Activated CD8-positive, alpha-beta T cell treated with anti-CD3 and anti-CD28 coated beads for 36 hours (primary cell): ENCODE data around the gene NAXD. TPM values are rescaled to one million over a fixed set of nuclear protein-coding genes. Genes with fewer than 3 reads are reported as not detected.
A peak's percentile ranks its signal among the peaks of the same experiment; 100 is the strongest.

Experiments used
- ATAC-seq: fragments of 200-7000 bp; cut with Tn5 transposase; one replicate; pipeline ENCODE4 v1.10.0; 2021; ENCODE audit warnings: mild to moderate bottlenecking, moderate library complexity
- CTCF ChIA-PET: fragments of 350-600 bp; sonication (Branson Sonifier 250); formaldehyde crosslinking; loops from one replicate; lab custom pipeline; 2021; ENCODE audit warnings: antibody characterized with exemption; lab: Charles Lee
- POLR2A ChIA-PET: fragments of 350-600 bp; sonication (Branson Sonifier 250); formaldehyde crosslinking; loops from one replicate; lab custom pipeline; 2021; ENCODE audit warnings: antibody characterized with exemption; lab: Charles Lee
- DNase-seq: peaks from one replicate; pipeline ENCODE4 v3.0.0-alpha.2; 2020
- H3K27ac Mint-ChIP-seq: one replicate; pipeline ENCODE4 v1.8.0; 2021; ENCODE audit warnings: mild to moderate bottlenecking, mixed read lengths
- H3K27me3 Mint-ChIP-seq: one replicate; pipeline ENCODE4 v1.8.0; 2021; ENCODE audit warnings: mixed read lengths
- H3K36me3 Mint-ChIP-seq: one replicate; pipeline ENCODE4 v1.8.0; 2021; ENCODE audit warnings: low read depth, mixed read lengths
- H3K4me1 Mint-ChIP-seq: one replicate; pipeline ENCODE4 v1.8.0; 2021; ENCODE audit warnings: low read depth, mixed read lengths
- H3K4me3 Mint-ChIP-seq: one replicate; pipeline ENCODE4 v1.8.0; 2021; ENCODE audit warnings: mild to moderate bottlenecking, moderate library complexity, mixed read lengths
- H3K9me3 Mint-ChIP-seq: one replicate; pipeline ENCODE4 v1.8.0; 2021; ENCODE audit warnings: mixed read lengths
- intact Hi-C: fragments of 100-400 bp; cut with micrococcal nuclease; formaldehyde crosslinking; loops from one replicate; pipeline ENCODE4 v1.10.0; 2022
- total RNA-seq, 2 experiments: library from RNA; stranded (reverse); gene quantifications; one replicate each; pipeline ENCODE4 v1.2.3, GENCODE V29; 2021
- TF ChIP-seq, protein P1 (sequence below): fragments of 200-600 bp; IDR thresholded peaks from one replicate; pipeline ENCODE4 v1.8.0; 2022; ENCODE audit warnings: antibody characterized with exemption, mild to moderate bottlenecking

Gene NAXD
- total RNA-seq, 2 experiments from 2014 or later = 22.7 to 24.8 TPM

DNA sequence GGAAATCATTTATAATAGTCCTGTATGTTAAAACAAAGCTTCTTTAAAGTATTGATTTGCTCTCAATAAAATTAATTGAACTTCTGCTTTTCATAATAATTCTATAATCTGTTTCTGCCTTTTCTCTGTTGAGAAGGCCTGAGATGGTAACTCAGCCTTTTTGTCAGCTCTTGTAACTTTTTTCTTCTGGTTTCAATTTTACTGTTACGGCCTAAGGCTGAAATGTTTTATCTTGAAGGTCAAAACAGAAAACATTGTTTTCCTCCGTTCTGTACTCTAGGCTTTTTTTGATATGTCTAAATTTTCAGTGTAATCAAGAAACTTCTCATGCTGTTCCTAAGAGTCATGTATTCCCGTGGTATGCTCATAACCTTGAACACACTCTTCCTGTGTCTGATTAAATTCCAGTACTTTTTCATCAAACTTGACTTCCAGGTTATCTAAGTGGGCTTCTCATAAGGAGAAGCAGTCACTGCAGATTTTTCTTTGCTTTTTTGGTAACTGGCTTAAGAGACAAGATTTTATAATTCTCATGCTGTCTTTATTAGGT is 7.6 kb upstream of the NAXD start:
- TF ChIP-seq, protein P1, sequence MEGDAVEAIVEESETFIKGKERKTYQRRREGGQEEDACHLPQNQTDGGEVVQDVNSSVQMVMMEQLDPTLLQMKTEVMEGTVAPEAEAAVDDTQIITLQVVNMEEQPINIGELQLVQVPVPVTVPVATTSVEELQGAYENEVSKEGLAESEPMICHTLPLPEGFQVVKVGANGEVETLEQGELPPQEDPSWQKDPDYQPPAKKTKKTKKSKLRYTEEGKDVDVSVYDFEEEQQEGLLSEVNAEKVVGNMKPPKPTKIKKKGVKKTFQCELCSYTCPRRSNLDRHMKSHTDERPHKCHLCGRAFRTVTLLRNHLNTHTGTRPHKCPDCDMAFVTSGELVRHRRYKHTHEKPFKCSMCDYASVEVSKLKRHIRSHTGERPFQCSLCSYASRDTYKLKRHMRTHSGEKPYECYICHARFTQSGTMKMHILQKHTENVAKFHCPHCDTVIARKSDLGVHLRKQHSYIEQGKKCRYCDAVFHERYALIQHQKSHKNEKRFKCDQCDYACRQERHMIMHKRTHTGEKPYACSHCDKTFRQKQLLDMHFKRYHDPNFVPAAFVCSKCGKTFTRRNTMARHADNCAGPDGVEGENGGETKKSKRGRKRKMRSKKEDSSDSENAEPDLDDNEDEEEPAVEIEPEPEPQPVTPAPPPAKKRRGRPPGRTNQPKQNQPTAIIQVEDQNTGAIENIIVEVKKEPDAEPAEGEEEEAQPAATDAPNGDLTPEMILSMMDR = no peak
- ATAC-seq (no peak), DNase-seq (no peak)
- H3K27ac Mint-ChIP-seq = no peak overlapping the region
- no peaks in the 10 kb centered on the region for H3K9me3 Mint-ChIP-seq
- ChIA-PET POLR2A (no interaction called here), CTCF (no interaction called here)
- no peak overlapping the region for H3K4me3 Mint-ChIP-seq
- intact Hi-C loops = no loop called here
- peaks cover 4% of the 10 kb centered on the region for H3K27me3 Mint-ChIP-seq
- peaks cover 5% of the 10 kb centered on the region for H3K4me1 Mint-ChIP-seq
- H3K36me3 Mint-ChIP-seq = no peaks in the 10 kb centered on the region

DNA sequence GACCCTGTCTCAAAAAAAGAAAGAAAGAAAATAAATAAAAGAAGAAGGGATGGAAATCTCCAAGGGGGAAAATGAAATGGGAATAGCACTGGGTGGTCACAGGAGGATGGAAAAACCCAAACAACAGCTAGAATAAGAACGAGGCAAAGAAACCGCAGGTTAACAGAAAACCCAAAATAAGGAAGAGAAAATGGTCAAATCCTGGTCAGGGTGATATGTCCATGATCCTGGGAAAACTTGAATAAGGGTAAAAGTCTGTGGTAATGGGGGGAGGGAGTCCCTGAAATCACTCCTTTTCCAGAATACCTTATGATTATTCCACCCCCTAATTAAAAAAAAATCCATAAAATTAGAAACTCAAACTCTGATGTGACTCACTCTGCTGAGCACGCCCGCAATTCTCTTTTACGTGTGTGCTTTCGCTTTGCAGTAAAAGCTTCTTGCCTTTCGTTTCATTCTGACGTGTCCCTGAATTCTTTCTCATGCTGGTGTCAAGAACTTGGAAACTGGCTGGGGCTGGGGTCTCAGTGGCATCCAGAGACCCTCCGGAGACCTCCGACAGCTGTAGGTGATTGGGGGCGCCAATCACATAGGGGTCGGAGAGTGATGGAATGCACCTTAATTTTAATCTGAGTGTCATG is 4.3 kb upstream of the NAXD start:
- Mint-ChIP-seq H3K9me3 (peaks cover 6% of the 10 kb centered on the region), H3K27ac (peak overlapping the region; percentile 45), H3K27me3 (no peaks in the 10 kb centered on the region), H3K4me3 (no peak overlapping the region), H3K36me3 (peaks cover 5% of the 10 kb centered on the region), H3K4me1 (peaks cover 10% of the 10 kb centered on the region)
- POLR2A ChIA-PET = no interaction called here
- DNase-seq = peak; percentile 38
- intact Hi-C loops = no loop called here
- CTCF ChIA-PET = interaction anchor here (1.1 to 2.9 kb wide), 3 partner anchors 17 to 207 kb away, joined by 3 to 11 read pairs (median 3); no protein-coding TSS in a partner anchor
- no peak for ATAC-seq
- TF ChIP-seq, protein P1 = no peak

DNA sequence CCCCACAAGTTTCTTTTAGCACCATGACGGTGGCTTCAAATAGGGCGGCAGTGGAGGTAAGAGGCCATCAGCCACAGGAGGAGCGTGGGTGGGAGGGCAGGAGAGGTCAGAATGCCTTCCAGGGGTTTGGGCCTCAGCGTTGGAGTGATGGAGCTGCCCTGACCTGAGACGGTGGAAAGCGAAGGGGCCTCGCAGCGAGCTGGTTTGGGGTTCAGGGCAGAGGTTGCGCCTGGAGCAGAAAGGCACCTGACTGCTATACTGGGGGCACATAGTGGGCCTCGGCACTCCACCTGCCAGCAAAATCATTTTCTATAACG is 382 bp upstream of the NAXD start:
- DNase-seq = no peak
- Mint-ChIP-seq H3K27ac (peak overlapping the region; percentile 96), H3K9me3 (peaks cover 6% of the 10 kb centered on the region), H3K4me3 (peak overlapping the region; percentile 92), H3K36me3 (peaks cover 10% of the 10 kb centered on the region), H3K27me3 (no peaks in the 10 kb centered on the region), H3K4me1 (peaks cover 42% of the 10 kb centered on the region)
- ChIA-PET POLR2A (interaction anchor here (0.5 to 1.0 kb wide), 3 partner anchors 62 to 164 kb away, joined by 3 to 5 read pairs (median 3); no protein-coding TSS in a partner anchor), CTCF (interaction anchor here (1.6 to 2.4 kb wide), 2 partner anchors 21 to 159 kb away, joined by 5 to 9 read pairs; no protein-coding TSS in a partner anchor)
- TF ChIP-seq, protein P1 = no peak
- no peak for ATAC-seq
- intact Hi-C loops = loop anchor here (5.0 kb wide), 1 partner anchor 92 kb away; the partner anchor contains the start of gene CARS2

DNA sequence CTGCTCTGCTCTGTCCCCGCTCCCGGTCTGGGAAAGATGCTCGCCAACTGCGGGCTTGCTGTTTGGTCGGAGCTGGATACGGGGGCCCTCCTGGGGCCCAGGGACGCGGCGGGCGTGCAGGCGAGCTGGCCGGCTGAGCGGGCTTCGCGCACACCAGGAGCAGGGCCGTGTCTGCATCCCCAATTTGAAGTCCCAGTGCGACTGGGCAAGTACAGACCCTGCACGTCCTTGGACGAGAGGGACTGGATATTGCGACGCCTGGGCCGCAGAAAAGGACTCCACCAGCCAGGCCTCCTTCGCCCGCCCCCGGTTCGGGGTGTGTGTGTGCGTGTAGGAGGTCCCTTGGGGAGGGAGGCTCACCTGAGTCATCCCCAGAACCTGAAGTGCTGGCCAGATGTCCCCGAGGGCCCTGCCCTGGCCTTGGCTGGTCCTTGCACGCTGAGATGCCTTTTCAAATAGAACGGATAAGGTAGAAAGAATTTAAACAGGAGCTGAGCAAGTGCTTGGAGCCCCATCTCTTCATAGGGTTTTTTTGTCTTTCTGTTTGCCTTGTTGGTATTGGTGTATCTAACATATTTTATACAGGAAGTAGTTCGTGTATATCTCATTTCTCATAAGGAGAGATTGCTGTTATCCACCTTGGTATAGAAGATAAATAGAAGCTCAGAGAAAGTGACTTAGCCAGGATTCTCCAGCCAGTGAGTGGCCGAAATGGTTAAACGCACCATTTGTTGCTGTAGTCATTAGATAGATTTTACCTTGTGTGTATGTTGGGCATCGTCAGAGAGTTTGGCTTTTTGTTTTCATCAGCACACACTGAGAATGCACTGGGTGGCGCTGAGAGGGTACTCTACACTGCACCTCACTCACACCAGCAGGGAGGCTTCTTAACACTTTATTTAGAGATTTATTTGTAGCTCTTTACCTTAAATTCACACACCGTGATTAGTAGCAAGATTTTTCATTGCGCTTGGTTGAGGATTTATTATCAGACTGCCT is 1.1 kb downstream of the NAXD start:
- peak; percentile 64 for ATAC-seq
- H3K9me3 Mint-ChIP-seq = peaks cover 6% of the 10 kb centered on the region
- ChIA-PET POLR2A (interaction anchor here (0.7 to 1.4 kb wide), 5 partner anchors 10 to 116 kb away, joined by 3 read pairs; no protein-coding TSS in a partner anchor), CTCF (interaction anchor here (0.9 to 2.4 kb wide), 4 partner anchors 23 to 202 kb away, joined by 3 to 9 read pairs (median 4); no protein-coding TSS in a partner anchor)
- peaks cover 44% of the 10 kb centered on the region for H3K4me1 Mint-ChIP-seq
- peak overlapping the region; percentile 82 for H3K27ac Mint-ChIP-seq
- peak; percentile 73 for DNase-seq
- peaks cover 10% of the 10 kb centered on the region for H3K36me3 Mint-ChIP-seq
- intact Hi-C loops = loop anchor here (5.0 kb wide), 1 partner anchor 91 kb away; the partner anchor contains the start of gene CARS2
- no peaks in the 10 kb centered on the region for H3K27me3 Mint-ChIP-seq
- peak overlapping the region; percentile 92 for H3K4me3 Mint-ChIP-seq
- TF ChIP-seq, protein P1 = no peak
